Neural progenitor cell (in vitro differentiated cells): ENCODE data around the gene ZNF277.

ENCODE experiments used
- CTCF ChIP-seq: fragments of 200-600 bp; sonication (generic); IDR thresholded peaks from 2 replicates; pipeline ENCODE4 v1.5.1; 2017; ENCODE audit warnings: antibody characterized with exemption, mild to moderate bottlenecking
- EZH2 ChIP-seq: fragments of 200-600 bp; sonication (generic); IDR thresholded peaks from 2 replicates; pipeline ENCODE4 v1.6.1; 2017; ENCODE audit warnings: antibody characterized with exemption, mild to moderate bottlenecking, moderate library complexity
- EZH2phosphoT487 ChIP-seq: fragments of 200-600 bp; sonication (generic); IDR thresholded peaks from 2 replicates; pipeline ENCODE4 v1.6.1; 2017; ENCODE audit warnings: antibody characterized with exemption

- TF ChIP-seq CTCF (no peak), EZH2phosphoT487 (no peak), EZH2 (no peak)
Observed at GRCh38 chr7:112362731-112363131, 156.2 kb downstream of the ZNF277 start.
